Upper lobe of left lung (tissue), 4 donors: ENCODE results near the gene CHP1.

ENCODE experiments used
- POLR2AphosphoS5 ChIP-seq, 2 donors: sonication (generic); formaldehyde crosslinking; IDR thresholded peaks; one replicate each; pipeline ENCODE4 v1.5.1; 2017; ENCODE audit warnings: antibody characterized with exemption in 2 of 2
- TF ChIP-seq, protein P1 (sequence below), 6 experiments: fragments of 450-650 bp in 4 of 6; fragments of 200-600 bp in 2 of 6; sonication (generic) in 2 of 6; IDR thresholded peaks; one replicate each; pipeline ENCODE4 v1.5.1; 2016 to 2019; ENCODE audit warnings: antibody characterized with exemption in 6 of 6

GRCh38 chr15:41215708-41216107 lies 15.4 kb upstream of the CHP1 start:
- TF ChIP-seq, protein P1, sequence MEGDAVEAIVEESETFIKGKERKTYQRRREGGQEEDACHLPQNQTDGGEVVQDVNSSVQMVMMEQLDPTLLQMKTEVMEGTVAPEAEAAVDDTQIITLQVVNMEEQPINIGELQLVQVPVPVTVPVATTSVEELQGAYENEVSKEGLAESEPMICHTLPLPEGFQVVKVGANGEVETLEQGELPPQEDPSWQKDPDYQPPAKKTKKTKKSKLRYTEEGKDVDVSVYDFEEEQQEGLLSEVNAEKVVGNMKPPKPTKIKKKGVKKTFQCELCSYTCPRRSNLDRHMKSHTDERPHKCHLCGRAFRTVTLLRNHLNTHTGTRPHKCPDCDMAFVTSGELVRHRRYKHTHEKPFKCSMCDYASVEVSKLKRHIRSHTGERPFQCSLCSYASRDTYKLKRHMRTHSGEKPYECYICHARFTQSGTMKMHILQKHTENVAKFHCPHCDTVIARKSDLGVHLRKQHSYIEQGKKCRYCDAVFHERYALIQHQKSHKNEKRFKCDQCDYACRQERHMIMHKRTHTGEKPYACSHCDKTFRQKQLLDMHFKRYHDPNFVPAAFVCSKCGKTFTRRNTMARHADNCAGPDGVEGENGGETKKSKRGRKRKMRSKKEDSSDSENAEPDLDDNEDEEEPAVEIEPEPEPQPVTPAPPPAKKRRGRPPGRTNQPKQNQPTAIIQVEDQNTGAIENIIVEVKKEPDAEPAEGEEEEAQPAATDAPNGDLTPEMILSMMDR (IDR thresholded peaks at IDR 0.05): no peak
- TF ChIP-seq POLR2AphosphoS5 (IDR thresholded peaks at IDR 0.05): no peak
